GM18526 (cell line): ENCODE measurements around the gene GATA5.

Source experiments
- POLR2A ChIP-seq: IDR thresholded peaks from 3 replicates; pipeline ENCODE4 v1.6.1; 2011; ENCODE audit not compliant: insufficient read length; ENCODE audit errors: extremely low read depth

The GATA5 gene

DNA sequence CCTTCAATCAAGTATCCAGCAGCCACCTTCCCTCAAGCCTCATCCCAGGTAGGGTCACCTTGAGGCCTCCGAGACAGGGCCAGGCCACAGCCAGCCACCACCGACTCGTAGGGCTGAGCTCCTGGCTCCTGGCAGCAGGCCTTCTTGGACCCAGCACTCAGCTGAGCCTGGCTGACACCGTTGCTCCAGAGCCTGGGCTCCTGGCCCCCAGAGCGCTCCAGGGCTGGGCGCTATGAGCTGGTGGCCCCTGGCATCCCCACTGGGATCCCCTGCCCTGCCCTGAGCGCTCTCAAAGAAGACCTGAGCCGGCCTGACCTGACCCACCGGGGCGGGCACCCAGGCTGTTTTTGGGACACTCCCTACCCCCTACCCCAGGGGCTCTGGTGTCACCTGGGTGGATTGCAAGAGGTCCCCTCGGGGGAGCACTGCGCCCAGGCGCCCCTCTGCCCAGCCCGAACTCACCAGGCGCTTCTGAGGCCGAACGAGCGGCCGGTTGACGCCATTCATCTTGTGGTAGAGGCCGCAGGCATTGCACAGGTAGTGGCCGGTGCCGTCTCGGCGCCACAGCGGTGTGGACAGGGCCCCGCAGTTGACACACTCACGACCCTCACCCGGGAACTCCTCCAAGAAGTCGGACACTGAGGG lies 2.7 kb downstream of the GATA5 start:
- no peak for TF ChIP-seq POLR2A

DNA sequence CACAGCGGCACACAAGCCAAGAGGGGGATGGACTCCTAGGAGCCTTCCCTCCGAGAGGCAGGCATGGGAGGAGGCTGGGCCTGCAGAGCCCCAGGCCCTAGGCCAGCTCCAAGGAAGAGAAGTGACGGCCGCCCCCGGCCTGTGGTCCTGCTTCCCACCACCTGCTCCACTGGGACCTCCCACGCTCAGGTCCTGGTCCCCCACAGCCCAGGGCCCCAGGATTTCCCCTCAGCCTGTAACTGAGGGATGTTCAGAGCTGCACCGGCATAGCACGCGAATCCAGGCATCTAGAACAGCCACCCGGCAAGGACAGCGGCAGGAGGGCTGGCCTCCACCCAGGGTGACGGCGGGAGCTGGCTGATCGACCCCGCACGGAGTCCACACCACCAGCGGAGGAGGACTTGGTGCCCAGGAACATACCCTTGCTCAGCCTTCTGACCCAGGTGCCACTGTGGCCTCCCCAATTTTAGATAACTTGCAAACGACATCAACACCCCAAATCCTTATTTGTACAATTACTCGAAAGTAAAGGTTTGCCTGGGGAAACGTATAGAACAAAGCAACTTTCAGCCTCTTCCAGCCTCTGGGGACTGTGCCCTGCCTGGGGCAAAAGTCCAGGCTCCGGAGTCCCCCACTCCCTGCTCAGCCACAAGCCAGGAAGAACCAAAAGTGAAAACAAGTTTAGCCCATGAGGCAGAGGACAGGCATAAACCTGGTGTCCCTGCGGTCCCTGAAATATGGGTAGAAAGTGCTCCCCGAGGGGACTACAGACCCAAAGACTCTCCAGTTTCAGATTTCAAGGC lies 3.5 kb downstream of the GATA5 start:
- TF ChIP-seq POLR2A, result no peak

DNA sequence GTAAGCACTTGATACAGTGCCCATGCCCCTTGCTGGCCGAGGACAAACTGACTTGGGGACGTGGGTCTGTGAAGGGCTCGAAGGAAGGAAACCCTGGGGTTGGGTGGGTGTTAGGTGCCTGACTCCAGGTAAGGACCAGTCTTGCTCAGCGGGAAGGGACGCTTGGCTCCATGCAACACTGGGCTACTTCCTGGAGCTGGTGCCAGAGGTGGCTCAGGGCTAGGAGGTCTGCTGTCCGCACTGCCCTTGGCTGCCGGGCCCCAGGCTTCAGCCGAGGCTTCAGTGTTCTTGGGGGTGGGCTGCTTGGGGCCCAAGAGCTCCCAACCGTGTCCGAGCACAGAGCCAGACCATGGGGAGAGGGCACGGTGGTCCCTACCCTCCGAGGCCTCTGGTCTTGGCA lies 5.3 kb downstream of the GATA5 start:
- TF ChIP-seq POLR2A, result no peak

DNA sequence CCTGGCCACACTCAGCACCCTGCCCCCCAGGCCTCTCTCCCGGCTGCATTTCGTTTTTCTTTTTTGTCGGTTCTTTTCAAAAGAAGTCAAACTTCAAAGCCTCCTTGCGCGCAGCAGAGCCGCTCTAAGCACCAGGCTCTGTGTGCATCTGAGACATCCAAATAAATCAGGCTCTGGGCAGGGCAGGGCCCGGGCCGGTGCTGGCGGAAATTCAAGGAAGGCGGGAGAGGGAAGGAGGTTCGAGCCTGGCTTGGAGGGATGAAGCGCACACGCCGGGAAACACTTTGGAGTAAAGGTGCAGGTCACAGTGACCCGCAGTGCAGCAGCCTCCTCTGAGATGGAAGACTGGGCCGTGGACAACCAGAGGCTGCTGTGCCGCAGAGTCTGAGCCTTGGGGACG lies 5.8 kb downstream of the GATA5 start:
- TF ChIP-seq POLR2A, result no peak

DNA sequence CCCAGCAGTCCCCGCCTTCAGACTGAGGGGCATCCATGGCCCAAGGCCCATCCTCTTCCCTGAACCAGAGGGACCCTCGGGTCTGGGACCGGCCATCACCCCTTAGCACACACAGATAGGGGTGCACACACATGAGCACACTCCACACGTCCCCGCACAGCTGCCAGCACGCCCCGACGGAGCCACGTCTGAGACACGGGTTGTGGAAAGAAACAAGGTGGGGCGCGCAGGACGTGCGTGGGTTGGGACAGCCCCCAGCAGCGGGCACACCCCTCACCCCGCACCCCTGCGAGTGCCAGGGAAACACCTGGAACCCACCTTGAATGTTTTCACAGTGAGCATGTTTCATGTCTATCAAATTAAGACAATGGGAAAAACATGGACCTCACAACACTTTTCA lies 6.4 kb downstream of the GATA5 start:
- TF ChIP-seq POLR2A, result no peak

DNA sequence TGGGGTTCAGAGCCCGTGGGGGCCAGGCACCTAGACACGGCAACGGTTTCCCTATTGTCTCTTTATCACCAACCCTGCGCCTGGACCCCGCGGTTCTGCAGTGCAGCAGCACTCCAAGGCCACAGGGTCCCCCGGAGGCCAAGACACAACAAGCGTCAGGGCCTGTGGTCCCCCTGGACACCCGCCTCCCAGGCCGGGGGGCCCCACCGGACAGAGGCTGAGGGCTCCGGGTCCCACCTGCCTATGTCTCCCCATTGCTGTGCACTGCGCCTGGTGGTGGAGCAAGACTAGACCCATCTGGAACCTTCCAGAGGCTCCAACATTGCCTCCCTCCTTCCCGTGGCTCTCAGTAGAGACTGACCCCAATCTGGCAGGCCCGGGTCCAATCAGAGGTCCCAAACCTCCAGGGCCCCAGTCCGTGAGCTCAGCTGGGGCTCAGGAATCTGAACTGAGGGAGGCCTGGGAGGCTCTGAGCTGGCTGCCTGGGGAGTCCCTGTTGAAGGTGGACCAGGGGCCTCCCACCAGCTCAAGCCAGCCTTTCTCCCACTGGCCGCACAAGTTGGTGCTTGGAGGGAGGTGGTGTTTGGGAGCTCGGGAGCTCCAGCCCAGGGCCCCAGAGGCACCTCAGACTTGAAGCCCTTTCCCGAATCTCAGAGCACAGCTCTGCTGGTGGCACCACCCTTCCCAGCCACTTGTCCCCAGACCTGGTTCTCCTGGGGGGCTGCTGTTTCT lies 8.8 kb downstream of the GATA5 start:
- no peak for TF ChIP-seq POLR2A

DNA sequence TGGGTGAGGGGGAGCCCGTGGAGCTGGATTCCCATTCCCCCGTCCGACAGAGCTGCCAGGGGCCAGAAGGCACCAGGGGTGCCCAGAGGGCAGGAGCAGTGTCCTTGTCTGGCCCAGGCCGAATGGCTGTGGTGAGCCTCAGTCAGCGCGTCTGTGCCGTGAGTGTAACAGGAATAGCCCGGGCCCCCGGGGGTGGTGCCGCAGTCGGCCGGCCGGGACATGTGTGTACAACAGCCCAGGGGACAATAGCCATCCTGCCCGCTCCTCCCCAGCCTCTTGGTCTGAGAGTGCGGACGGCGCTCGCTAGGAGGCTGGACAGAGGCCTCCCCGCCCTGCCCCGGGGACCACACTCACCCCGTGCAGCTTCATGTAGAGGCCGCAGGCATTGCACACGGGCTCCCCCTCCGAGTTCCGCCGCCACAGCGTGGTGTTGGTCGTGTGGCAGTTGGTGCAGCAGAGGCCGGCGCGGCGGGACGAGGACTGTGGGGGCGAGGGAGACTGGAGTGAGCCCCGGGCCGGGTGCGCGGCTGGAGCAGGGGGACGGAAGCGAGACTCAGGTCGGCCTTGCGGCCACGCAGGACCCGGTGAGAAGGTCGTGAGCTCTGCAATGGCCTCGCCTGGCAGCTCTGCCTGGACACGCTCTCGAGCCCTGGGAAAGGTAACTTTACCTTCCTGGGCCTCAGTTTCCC lies 9.6 kb downstream of the GATA5 start:
- TF ChIP-seq POLR2A, result no peak

DNA sequence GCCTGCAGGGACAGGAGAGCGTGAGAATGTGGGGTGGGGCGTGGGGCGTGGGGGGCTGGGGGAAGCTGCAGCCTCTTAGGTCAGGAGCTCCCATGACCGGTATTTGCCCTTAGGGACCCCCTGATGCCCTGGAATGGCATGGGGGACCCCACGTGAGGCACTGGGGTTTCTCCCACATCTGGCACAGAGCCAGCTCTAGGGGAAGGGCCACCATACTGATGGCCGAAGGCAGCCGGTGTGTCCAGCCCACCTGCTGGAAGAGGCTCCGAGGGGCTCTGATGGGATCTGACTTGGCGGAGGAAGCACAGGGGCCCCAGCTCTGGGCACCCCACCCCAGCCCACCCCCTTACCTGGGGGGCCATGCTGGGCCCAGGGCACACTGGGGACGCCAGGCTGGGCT lies 10.8 kb downstream of the GATA5 start:
- TF ChIP-seq POLR2A, result no peak

DNA sequence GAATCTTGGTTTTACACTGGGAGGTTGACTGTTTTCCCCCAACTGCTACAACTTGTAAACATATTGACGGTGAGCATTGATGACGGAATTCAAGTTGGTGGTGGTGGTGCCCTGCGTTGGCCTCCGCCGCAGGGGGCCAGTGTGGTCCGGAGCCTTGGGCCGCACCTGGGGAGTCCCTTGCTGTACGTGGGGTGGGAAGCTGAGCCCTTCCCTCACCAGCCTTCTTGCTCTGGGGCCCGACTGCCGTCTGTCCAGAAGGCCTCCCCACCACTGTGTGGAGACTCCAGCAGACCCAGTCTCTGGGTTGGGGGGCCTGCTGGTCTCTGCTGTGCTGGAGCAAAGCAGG lies 11.4 kb downstream of the GATA5 start:
- TF ChIP-seq POLR2A, result no peak

DNA sequence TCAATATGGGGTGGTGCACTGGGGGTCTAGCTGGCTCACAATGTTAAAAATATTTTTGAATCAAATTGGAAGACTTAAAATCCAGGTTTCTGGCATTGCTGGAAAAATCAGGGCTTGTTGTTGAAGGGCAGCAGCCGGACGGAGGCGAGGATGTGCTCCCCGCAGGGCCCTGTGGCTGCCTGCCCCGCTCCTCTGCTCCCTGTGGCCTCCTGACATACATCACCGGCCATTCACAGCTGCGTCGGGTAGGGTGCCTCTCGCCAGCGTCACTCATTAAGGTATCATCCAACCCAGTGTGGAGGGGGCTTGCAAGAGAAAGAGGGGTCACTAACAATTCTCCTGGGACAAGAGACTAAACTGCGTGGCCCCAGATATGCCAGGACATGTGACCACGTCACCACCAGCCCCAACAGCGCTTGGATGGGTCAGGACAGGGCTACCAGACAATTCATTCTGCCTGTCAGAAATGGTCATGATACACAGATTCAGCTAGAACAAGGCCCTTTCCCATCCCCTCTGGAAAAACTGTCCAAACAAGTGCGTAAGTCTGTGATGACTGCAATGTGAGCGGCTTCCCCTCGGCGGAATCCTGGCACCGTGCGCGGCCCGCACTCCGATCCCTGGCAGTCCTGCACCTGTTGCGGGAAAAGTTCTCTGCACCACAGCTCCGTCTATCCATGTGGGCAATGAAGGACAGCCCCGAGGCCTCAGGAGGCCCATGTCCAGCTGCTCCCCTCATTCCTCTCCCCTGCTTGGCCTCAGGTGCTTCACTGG lies 12.0 kb downstream of the GATA5 start:
- no peak for TF ChIP-seq POLR2A

DNA sequence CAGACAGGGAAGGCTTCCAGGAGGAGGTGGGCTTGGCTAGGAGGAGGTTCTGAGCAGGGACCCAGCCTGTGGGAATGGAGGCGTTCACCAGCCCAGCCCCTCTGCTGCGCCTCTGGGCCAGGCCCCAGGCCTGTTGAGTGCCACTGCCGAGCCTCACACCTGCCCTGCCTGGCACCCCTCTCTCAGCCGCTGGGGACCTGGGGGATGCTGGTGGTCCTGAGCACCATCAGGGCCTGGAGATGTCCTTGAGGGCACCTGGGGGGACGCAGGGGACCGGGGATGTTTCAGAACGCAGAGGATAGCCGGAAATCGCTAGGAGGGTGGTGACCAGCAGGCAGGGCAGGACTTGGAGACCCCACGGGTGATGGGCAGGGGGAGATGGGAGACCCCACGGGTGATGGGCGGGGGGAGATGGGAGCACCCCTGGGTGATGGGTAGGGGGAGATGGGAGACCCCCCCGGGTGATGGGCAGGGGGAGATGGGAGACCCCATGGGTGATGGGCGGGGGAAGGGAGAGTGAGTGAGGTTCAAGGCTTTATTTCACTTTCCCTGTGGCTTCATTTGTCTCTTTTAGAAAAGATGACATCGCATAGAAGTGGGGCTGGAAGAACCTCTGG lies 12.7 kb downstream of the GATA5 start:
- no peak for TF ChIP-seq POLR2A

DNA sequence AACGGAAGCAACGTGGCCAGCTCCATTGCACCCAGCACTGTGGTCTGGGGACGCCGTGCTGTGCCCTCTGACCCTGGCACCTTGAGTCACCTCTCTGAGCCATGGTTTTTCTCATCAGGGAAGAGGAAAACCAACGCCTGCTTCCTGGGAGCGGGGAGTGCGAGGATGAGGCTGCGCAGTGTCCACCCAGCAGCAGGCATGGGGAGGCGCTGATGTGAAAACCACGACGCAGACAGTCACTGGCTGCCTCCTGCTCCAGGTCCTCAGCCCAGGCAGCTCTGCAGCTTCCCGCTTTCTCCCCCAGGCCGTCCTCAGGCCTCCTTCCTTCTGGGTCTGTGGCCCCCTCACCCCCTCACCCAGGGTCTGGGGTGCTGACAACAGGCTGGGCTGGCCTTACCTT lies 14.0 kb downstream of the GATA5 start:
- no peak for TF ChIP-seq POLR2A

DNA sequence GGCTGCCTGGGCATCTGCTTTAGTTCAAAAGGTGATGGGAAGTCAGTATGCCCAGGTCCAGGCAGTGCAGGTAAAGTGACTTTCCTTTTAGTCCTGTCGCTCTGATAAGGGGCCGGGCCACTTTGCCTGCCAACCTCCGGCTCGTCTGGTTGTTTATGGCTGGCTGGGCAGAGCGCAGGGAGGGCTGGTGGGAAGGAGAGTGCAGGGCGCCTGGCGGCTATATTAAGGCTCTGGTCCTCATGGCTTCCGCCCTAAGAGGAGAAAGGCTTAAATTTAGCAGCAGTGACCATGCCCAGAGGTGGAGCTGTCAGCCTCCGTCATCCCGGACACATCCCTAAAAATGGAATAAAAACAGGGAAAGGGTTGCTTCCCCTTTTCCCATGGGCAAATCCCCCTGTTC lies 14.6 kb downstream of the GATA5 start:
- no peak for TF ChIP-seq POLR2A

DNA sequence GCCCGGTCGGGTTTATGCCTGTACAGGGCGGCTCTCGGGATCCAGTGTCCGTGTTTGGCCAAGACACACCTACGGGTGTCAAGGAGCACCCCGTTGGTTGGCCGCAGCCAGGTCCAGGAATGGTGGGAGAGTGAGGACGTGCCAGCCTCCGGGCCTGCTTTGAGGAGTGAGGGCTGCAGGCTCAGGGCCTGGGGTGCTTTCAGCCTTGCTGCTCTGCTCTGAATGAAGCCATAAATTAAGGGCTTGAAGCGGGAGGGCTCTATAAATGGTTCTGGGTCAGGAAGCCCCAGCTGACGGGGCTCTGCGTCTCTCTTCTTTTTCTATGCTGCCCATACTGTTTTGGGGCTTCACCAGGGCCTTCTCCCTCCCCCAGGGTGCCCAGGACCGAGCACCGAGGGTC lies 15.1 kb downstream of the GATA5 start:
- no peak for TF ChIP-seq POLR2A

DNA sequence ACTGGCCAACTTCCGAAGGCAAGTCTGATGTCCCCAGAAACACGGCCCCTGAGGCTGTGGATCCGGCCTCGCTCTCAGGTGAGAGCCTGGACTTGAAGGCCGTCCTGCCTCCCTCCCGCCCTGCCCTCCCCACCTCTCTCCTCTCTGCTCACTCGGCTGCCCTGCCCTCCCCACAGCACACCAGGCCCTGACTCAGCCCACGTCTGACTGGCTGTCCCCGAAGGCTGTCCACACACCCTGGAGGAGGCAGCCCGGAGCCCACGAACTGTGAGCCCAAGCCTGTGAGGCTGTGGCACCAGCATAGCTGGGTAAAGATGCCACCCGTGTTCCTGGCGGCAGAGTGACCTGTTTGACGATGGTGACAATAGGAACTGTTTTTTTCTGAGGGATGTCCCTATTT lies 16.3 kb downstream of the GATA5 start:
- TF ChIP-seq POLR2A, result no peak
